CD4-positive, alpha-beta T cell treated with Interleukin-15 for 1 hour (primary cell): ENCODE measurements around the gene BBX.

Experiments
- DNase-seq: peaks from one replicate; pipeline ENCODE4 v3.0.0-alpha.2; 2020

Gene BBX

GRCh38 chr3:107850681-107851080, 327.9 kb downstream of the BBX start:
- no peak for DNase-seq

GRCh38 chr3:107853821-107854220, 331.1 kb downstream of the BBX start:
- no peak for DNase-seq

- no peak for DNase-seq
These were observed 332.0 kb downstream of the BBX start for GRCh38 chr3:107854733-107855132.

DNA sequence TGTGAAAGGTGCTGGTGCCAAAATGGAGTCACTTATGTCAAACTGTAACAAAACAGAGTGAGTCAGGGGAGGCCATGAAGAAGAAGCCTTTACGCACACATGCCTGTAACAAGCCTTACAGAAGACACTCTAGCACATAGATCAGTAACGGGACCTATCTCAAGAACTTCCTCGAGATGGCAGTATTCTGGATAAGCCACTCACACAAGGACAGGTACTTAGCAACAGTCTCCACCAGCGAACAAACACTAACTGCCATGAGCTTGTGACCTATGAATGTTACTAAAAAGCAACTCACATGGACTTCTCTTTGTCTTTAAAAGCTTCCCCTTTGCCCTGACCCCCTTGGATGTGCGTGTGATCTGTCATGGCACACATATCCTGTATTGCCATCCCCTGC, 332.9 kb downstream of the BBX start:
- no peak for DNase-seq

GRCh38 chr3:107857854-107858253, 335.1 kb downstream of the BBX start:
- DNase-seq: no peak

DNA sequence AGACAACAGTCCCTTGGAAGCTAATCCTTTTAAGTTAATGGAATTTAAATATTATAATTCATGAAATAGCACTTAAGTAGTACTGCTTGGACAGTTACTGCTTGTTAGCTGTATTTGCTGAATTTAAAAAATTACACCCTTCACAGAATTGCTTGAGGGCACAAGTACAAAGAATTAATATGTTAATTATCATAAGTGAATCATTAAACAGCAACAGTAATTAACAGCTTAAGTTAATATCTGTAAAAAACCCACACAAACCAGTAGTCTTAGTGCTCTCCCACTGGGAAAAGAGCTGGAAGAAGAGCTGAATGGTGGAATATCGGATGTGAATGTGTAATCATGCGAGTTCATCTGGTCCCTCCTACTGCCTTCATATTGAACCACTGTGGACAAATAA, 336.1 kb downstream of the BBX start:
- DNase-seq: no peak
